Measurements from ENCODE around the gene DUSP10.

Gene DUSP10

GRCh38 chr1:221741703-221742554, at the start of gene DUSP10:
DUSP10 (minus strand) TSS chr1:221742089; CDS start chr1:221739744, 2,345 bp downstream.
- H3K27ac ChIP-seq: peak within 1 kb of the TSS; percentile 93 to 94

GRCh38 chr1:221788466-221788865, 46.6 kb upstream of the DUSP10 start:
- H3K27me3 ChIP-seq: no peaks in the 10 kb centered on the region
- H3K36me3 ChIP-seq: no peaks in the 10 kb centered on the region
- no peak overlapping the region for H3K27ac ChIP-seq
- intact Hi-C loops (cut with DNase I; ENCODE audit: low total_unique reads): no loop called here
- no peak overlapping the region for H3K4me3 ChIP-seq
- TF ChIP-seq, protein P1, sequence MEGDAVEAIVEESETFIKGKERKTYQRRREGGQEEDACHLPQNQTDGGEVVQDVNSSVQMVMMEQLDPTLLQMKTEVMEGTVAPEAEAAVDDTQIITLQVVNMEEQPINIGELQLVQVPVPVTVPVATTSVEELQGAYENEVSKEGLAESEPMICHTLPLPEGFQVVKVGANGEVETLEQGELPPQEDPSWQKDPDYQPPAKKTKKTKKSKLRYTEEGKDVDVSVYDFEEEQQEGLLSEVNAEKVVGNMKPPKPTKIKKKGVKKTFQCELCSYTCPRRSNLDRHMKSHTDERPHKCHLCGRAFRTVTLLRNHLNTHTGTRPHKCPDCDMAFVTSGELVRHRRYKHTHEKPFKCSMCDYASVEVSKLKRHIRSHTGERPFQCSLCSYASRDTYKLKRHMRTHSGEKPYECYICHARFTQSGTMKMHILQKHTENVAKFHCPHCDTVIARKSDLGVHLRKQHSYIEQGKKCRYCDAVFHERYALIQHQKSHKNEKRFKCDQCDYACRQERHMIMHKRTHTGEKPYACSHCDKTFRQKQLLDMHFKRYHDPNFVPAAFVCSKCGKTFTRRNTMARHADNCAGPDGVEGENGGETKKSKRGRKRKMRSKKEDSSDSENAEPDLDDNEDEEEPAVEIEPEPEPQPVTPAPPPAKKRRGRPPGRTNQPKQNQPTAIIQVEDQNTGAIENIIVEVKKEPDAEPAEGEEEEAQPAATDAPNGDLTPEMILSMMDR (IDR thresholded peaks at IDR 0.05): no peak
- H3K9me3 ChIP-seq: no peaks in the 10 kb centered on the region
- no peaks in the 10 kb centered on the region for H3K4me1 ChIP-seq
- no peak for DNase-seq

More at GRCh38 chr1:221741703-221742554, at the start of gene DUSP10:
- H3K36me3 ChIP-seq: peaks cover 0 to 5% (median 0%) of the 10 kb centered on the region in 3 donors
- peak; percentile 99 to 100 for DNase-seq
- H3K4me3 ChIP-seq: peak within 1 kb of the TSS; percentile 80 to 83
- H3K4me1 ChIP-seq: peaks cover 0 to 24% (median 10%) of the 10 kb centered on the region in 4 donors
- H3K9me3 ChIP-seq: no peaks in the 10 kb centered on the region
- intact Hi-C loops (cut with DNase I; ENCODE audit: low total_unique reads): loop anchor here (10.0 kb wide), 1 partner anchor 713 kb away; no protein-coding TSS in a partner anchor
- H3K27me3 ChIP-seq: no peaks in the 10 kb centered on the region
- TF ChIP-seq, protein P1 (IDR thresholded peaks at IDR 0.05): no peak

GRCh38 chr1:221786647-221787046, 44.8 kb upstream of the DUSP10 start:
- DNase-seq: no peak
- H3K27me3 ChIP-seq: no peaks in the 10 kb centered on the region
- intact Hi-C loops (cut with DNase I; ENCODE audit: low total_unique reads): no loop called here
- H3K27ac ChIP-seq: no peak overlapping the region
- TF ChIP-seq, protein P1 (IDR thresholded peaks at IDR 0.05): no peak
- no peaks in the 10 kb centered on the region for H3K9me3 ChIP-seq
- H3K36me3 ChIP-seq: no peaks in the 10 kb centered on the region
- no peaks in the 10 kb centered on the region for H3K4me1 ChIP-seq
- H3K4me3 ChIP-seq: no peak overlapping the region

DNA sequence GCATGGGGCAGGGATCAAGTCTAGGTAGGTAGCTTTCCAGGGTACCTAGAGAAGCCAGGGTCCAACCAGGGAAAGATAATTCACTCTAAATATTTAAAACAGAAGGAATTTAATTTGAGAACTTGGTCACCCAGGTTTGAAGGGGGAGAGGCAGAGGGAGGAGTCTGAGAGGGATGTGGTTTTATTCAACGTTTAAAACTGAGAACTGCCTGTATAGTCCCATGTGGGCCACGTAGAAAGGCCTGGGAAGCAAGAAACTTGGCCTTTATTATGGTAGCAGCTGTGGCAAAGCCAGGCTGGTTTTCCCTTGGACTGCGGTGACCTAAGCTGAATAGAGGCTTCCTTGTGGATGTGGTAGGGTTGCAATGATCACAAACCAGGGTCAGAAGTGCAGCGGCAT, 42.0 kb upstream of the DUSP10 start:
- no peak overlapping the region for H3K4me3 ChIP-seq
- no peaks in the 10 kb centered on the region for H3K4me1 ChIP-seq
- H3K27ac ChIP-seq: no peak overlapping the region
- TF ChIP-seq, protein P1 (IDR thresholded peaks at IDR 0.05): no peak
- H3K27me3 ChIP-seq: no peaks in the 10 kb centered on the region
- no peaks in the 10 kb centered on the region for H3K9me3 ChIP-seq
- intact Hi-C loops (cut with DNase I; ENCODE audit: low total_unique reads): no loop called here
- H3K36me3 ChIP-seq: no peaks in the 10 kb centered on the region
- DNase-seq: no peak

- Histone ChIP-seq H3K36me3 (no peaks in the 10 kb centered on the region), H3K27ac (no peak overlapping the region), H3K4me1 (no peaks in the 10 kb centered on the region), H3K4me3 (no peak overlapping the region), H3K9me3 (no peaks in the 10 kb centered on the region), H3K27me3 (no peaks in the 10 kb centered on the region)
- intact Hi-C loops (cut with DNase I; ENCODE audit: low total_unique reads): no loop called here
- TF ChIP-seq, protein P1 (IDR thresholded peaks at IDR 0.05): no peak
- DNase-seq: no peak
Measured at GRCh38 chr1:221783437-221783836, 41.5 kb upstream of the DUSP10 start.
